ENCODE results near the gene RBMS1. TPM values are rescaled to one million over a fixed set of nuclear protein-coding genes. Genes with fewer than 3 reads are reported as not detected.

RBMS1 gene
- total RNA-seq, 2 experiments from 2014 or later: 35.8 to 38.6 TPM

- TF ChIP-seq CTCF (IDR thresholded peaks at IDR 0.05): no peak
- ATAC-seq (no peak), DNase-seq (no peak)
- ChIA-PET CTCF (interaction anchor here (0.8 to 4.2 kb wide), 9 partner anchors 9 to 660 kb away, joined by 3 to 24 read pairs (median 6); no protein-coding TSS in a partner anchor), POLR2A (interaction anchor here (0.6 to 1.9 kb wide), 4 partner anchors 11 to 68 kb away, joined by 3 to 9 read pairs (median 5); no protein-coding TSS in a partner anchor)
- intact Hi-C loops (cut with micrococcal nuclease): no loop called here
- H3K36me3 Mint-ChIP-seq (ENCODE audit: low read depth): peaks cover 1% of the 10 kb centered on the region
- H3K4me3 Mint-ChIP-seq: peak overlapping the region; percentile 62
- H3K27ac Mint-ChIP-seq: peak overlapping the region; percentile 81
- peaks cover 54% of the 10 kb centered on the region for H3K4me1 Mint-ChIP-seq (ENCODE audit: low read depth)
- no peaks in the 10 kb centered on the region for H3K27me3 Mint-ChIP-seq
- H3K9me3 Mint-ChIP-seq: no peaks in the 10 kb centered on the region
Measured at GRCh38 chr2:160402997-160403979, 90.3 kb downstream of the RBMS1 start.

- no peaks in the 10 kb centered on the region for H3K9me3 Mint-ChIP-seq
Measured at GRCh38 chr2:160402501-160402900, 91.1 kb downstream of the RBMS1 start.

GRCh38 chr2:160401895-160402294 lies 91.7 kb downstream of the RBMS1 start:
- Mint-ChIP-seq H3K4me3 (no peak overlapping the region), H3K4me1 (ENCODE audit: low read depth) (peaks cover 51% of the 10 kb centered on the region), H3K27ac (no peak overlapping the region), H3K9me3 (no peaks in the 10 kb centered on the region), H3K36me3 (ENCODE audit: low read depth) (peaks cover 1% of the 10 kb centered on the region), H3K27me3 (no peaks in the 10 kb centered on the region)
- no peak for TF ChIP-seq CTCF (IDR thresholded peaks at IDR 0.05)
- ATAC-seq (no peak), DNase-seq (no peak)
- intact Hi-C loops (cut with micrococcal nuclease): no loop called here
- ChIA-PET POLR2A (no interaction called here), CTCF (interaction anchor here (3.6 to 4.2 kb wide), 2 partner anchors 9 to 78 kb away, joined by 15 to 24 read pairs; no protein-coding TSS in a partner anchor)

More at GRCh38 chr2:160402501-160402900, 91.1 kb downstream of the RBMS1 start:
- ChIA-PET CTCF (interaction anchor here (3.6 to 4.2 kb wide), 2 partner anchors 9 to 78 kb away, joined by 15 to 24 read pairs; no protein-coding TSS in a partner anchor), POLR2A (no interaction called here)
- Mint-ChIP-seq H3K27me3 (no peaks in the 10 kb centered on the region), H3K27ac (no peak overlapping the region), H3K4me3 (no peak overlapping the region), H3K36me3 (ENCODE audit: low read depth) (peaks cover 1% of the 10 kb centered on the region), H3K4me1 (ENCODE audit: low read depth) (peaks cover 51% of the 10 kb centered on the region)
- no peak for TF ChIP-seq CTCF (IDR thresholded peaks at IDR 0.05)
- ATAC-seq: no peak
- DNase-seq: no peak
- intact Hi-C loops (cut with micrococcal nuclease): no loop called here

- H3K27ac Mint-ChIP-seq: peak overlapping the region; percentile 21
- no peak for TF ChIP-seq CTCF (IDR thresholded peaks at IDR 0.05)
- DNase-seq (no peak), ATAC-seq (no peak)
- peaks cover 5% of the 10 kb centered on the region for H3K36me3 Mint-ChIP-seq (ENCODE audit: low read depth)
- H3K9me3 Mint-ChIP-seq: no peaks in the 10 kb centered on the region
- no peaks in the 10 kb centered on the region for H3K27me3 Mint-ChIP-seq
- CTCF ChIA-PET: interaction anchor here (1.3 kb wide), 1 partner anchor 11 kb away, joined by 3 read pairs; no protein-coding TSS in a partner anchor
- H3K4me3 Mint-ChIP-seq: no peak overlapping the region
- POLR2A ChIA-PET: no interaction called here
- intact Hi-C loops (cut with micrococcal nuclease): no loop called here
- peaks cover 50% of the 10 kb centered on the region for H3K4me1 Mint-ChIP-seq (ENCODE audit: low read depth)
Measured at GRCh38 chr2:160399880-160400279, 93.7 kb downstream of the RBMS1 start.

GRCh38 chr2:160397530-160397865 lies 96.1 kb downstream of the RBMS1 start:
- peaks cover 48% of the 10 kb centered on the region for H3K4me1 Mint-ChIP-seq (ENCODE audit: low read depth)
- intact Hi-C loops (cut with micrococcal nuclease): no loop called here
- CTCF ChIA-PET: no interaction called here
- POLR2A ChIA-PET: no interaction called here
- H3K27ac Mint-ChIP-seq: no peak overlapping the region
- no peak for DNase-seq
- no peak overlapping the region for H3K4me3 Mint-ChIP-seq
- no peak for TF ChIP-seq CTCF (IDR thresholded peaks at IDR 0.05)
- H3K36me3 Mint-ChIP-seq (ENCODE audit: low read depth): peaks cover 6% of the 10 kb centered on the region
- no peaks in the 10 kb centered on the region for H3K27me3 Mint-ChIP-seq
- no peak for ATAC-seq
- no peaks in the 10 kb centered on the region for H3K9me3 Mint-ChIP-seq

All from activated CD8-positive, alpha-beta T cell treated with anti-CD3 and anti-CD28 coated beads for 36 hours (primary cell).